HepG2 (cell line): ENCODE measurements around the gene TMC8.

Source experiments
- ATF7 ChIP-seq, 2 experiments: fragments of 450-650 bp in 1 of 2; sonication (generic) in 1 of 2; formaldehyde crosslinking in 1 of 2; IDR thresholded peaks; 2 replicates each; pipeline versions ENCODE4 v1.4.0 to v1.6.1; 2016 to 2020; ENCODE audit warnings: antibody characterized with exemption in 1 of 2, mild to moderate bottlenecking in 1 of 2, missing genetic modification reagents in 1 of 2
- KDM5A ChIP-seq: fragments of 200-600 bp; sonication (generic); IDR thresholded peaks from 2 replicates; pipeline ENCODE4 v1.7.0; 2018; ENCODE audit warnings: antibody characterized with exemption, mild to moderate bottlenecking, low read length, borderline replicate concordance
- TEAD3 ChIP-seq: optimal IDR thresholded peaks from 2 replicates; pipeline ENCODE3; 2016; ENCODE audit warnings: borderline replicate concordance
- ZKSCAN5 ChIP-seq: sonication (generic); formaldehyde crosslinking; IDR thresholded peaks from 2 replicates; pipeline ENCODE4 v1.5.1; 2020; ENCODE audit warnings: mild to moderate bottlenecking, missing genetic modification reagents
- TF ChIP-seq, protein P1 (sequence below): sonication (generic); formaldehyde crosslinking; IDR thresholded peaks from 2 replicates; pipeline ENCODE4 v1.5.0; 2020; ENCODE audit warnings: mild to moderate bottlenecking, missing genetic modification reagents
- TF ChIP-seq, protein P2 (sequence below): sonication (generic); formaldehyde crosslinking; conservative IDR thresholded peaks from 2 replicates; pipeline ENCODE4 v1.8.0; 2022; ENCODE audit warnings: low read depth, missing genetic modification reagents
- TF ChIP-seq, protein P3 (sequence below): sonication (generic); formaldehyde crosslinking; IDR thresholded peaks from 2 replicates; pipeline ENCODE4 v1.4.0; 2020; ENCODE audit warnings: missing genetic modification reagents

DNA sequence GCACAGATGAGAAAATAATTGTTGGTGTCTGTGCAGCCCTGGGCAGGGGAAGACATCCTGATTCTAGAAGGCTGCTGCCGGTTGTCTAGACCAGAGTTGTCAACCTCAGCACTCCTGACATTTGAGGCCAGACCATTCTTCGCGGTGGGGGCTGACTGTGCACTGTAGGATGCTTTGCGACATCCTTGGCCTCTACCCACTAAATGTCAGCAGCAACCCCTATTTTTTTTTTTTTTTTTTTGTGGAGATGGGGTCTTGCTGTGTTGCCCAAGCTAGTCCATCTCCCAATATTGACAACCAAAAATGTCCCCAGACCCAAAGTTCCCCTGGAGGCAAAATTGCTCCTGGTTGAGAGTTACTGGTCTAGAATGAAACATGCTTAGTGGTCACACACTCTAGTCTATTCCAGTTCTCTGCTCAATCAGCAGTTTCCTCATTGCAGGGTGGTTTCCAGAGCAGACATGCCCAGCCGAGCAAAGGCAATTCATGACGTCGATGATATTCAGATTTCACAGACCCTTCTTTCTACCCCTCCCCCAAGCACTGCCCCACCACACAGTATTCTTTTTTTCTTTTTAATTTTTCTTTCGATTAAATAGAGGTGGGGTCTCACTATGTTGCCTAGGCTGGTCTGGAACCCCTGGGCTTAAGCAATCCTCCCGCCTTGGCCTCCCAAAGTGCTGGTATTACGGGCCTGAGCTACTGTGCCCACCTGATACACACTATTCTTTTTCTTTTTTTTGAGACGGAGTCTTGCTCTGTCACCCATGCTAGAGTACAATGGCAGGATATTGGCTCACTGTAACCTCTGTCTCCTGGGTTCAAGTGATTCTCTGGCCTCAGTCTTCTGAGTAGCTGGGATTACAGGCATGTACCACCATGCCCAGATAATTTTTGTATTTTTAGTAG is 24.6 kb downstream of the TMC8 start:
- TF ChIP-seq ATF7 (IDR thresholded peaks at IDR 0.05), result 0 out of 2 replicates have a peak, but pooled peaks have one; percentile 41
- TF ChIP-seq ATF7 (CRISPR knock-in tag; IDR thresholded peaks at IDR 0.05), result no peak
- TF ChIP-seq TEAD3 (CRISPR knock-in tag), result no peak
- TF ChIP-seq KDM5A, result no peak
- TF ChIP-seq, protein P1, sequence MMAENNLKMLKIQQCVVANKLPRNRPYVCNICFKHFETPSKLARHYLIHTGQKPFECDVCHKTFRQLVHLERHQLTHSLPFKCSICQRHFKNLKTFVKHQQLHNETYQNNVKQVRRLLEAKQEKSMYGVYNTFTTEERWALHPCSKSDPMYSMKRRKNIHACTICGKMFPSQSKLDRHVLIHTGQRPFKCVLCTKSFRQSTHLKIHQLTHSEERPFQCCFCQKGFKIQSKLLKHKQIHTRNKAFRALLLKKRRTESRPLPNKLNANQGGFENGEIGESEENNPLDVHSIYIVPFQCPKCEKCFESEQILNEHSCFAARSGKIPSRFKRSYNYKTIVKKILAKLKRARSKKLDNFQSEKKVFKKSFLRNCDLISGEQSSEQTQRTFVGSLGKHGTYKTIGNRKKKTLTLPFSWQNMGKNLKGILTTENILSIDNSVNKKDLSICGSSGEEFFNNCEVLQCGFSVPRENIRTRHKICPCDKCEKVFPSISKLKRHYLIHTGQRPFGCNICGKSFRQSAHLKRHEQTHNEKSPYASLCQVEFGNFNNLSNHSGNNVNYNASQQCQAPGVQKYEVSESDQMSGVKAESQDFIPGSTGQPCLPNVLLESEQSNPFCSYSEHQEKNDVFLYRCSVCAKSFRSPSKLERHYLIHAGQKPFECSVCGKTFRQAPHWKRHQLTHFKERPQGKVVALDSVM (CRISPR knock-in tag), result no peak
- TF ChIP-seq, protein P2, sequence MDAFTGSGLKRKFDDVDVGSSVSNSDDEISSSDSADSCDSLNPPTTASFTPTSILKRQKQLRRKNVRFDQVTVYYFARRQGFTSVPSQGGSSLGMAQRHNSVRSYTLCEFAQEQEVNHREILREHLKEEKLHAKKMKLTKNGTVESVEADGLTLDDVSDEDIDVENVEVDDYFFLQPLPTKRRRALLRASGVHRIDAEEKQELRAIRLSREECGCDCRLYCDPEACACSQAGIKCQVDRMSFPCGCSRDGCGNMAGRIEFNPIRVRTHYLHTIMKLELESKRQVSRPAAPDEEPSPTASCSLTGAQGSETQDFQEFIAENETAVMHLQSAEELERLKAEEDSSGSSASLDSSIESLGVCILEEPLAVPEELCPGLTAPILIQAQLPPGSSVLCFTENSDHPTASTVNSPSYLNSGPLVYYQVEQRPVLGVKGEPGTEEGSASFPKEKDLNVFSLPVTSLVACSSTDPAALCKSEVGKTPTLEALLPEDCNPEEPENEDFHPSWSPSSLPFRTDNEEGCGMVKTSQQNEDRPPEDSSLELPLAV (CRISPR knock-in tag), result no peak
- TF ChIP-seq, protein P3, sequence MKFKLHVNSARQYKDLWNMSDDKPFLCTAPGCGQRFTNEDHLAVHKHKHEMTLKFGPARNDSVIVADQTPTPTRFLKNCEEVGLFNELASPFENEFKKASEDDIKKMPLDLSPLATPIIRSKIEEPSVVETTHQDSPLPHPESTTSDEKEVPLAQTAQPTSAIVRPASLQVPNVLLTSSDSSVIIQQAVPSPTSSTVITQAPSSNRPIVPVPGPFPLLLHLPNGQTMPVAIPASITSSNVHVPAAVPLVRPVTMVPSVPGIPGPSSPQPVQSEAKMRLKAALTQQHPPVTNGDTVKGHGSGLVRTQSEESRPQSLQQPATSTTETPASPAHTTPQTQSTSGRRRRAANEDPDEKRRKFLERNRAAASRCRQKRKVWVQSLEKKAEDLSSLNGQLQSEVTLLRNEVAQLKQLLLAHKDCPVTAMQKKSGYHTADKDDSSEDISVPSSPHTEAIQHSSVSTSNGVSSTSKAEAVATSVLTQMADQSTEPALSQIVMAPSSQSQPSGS (CRISPR knock-in tag), result no peak
- no peak for TF ChIP-seq ZKSCAN5 (CRISPR knock-in tag)
